ENCODE data around the gene NES. TPM values are rescaled to one million over a fixed set of nuclear protein-coding genes. Genes with fewer than 3 reads are reported as not detected.
A peak's percentile ranks its signal among the peaks of the same experiment; 100 is the strongest.

The NES gene
- total RNA-seq, result not detected in 2 replicates

GRCh38 chr1:156676820-156677615 lies at the start of gene NES:
TSS of gene NES (minus strand) at chr1:156677407. CDS start at chr1:156677264, 143 bp downstream.
- Mint-ChIP-seq H3K27me3 (ENCODE audit: low read depth) (peaks cover 79% of the 10 kb centered on the region), H3K36me3 (ENCODE audit: low read depth) (no peaks in the 10 kb centered on the region), H3K4me1 (ENCODE audit: low read depth) (peaks cover 8% of the 10 kb centered on the region), H3K4me3 (ENCODE audit: low read depth) (no peak within 1 kb of the TSS), H3K9me3 (no peaks in the 10 kb centered on the region), H3K27ac (no peak within 1 kb of the TSS)
- intact Hi-C loops (cut with micrococcal nuclease), result no loop called here
- no peak for DNase-seq (ENCODE audit: low spot score)

DNA sequence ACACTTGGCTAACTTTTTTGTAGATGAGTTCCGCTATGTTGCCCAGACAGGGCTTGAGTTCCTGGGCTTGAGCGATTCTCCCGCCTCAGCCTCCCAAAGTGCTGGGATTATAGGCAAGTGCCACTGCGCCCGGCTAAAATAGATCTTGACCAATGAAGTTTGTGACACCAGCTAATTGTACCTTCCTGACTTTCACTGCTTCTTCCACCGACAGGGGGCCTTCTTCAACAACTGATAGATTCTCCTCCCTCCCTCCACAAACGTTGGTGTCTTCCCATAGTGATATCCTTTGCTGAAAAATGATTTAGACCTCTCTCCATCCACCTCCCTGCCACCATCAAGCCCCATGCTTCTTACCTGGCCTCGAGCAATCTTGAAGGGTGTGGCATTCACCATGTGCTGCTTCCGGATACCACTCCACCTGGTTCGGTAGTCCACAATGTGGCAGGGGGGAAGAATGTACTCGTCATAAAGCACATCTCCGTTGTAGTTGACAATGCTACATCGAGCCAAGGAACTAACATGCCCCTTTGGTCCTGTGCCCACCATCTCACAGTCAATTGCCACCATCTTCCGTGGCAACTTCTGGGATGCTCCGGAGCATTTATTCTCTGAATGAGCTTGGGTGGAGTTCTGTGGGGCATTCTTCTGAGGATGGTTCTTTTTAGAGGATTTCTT lies 49.5 kb upstream of the NES start:
- Mint-ChIP-seq H3K4me1 (ENCODE audit: low read depth) (peaks cover 28% of the 10 kb centered on the region), H3K27me3 (ENCODE audit: low read depth) (no peaks in the 10 kb centered on the region), H3K4me3 (ENCODE audit: low read depth) (no peak overlapping the region), H3K36me3 (ENCODE audit: low read depth) (peaks cover 29% of the 10 kb centered on the region), H3K27ac (no peak overlapping the region), H3K9me3 (no peaks in the 10 kb centered on the region)
- peak; percentile 40 for DNase-seq (ENCODE audit: low spot score)
- intact Hi-C loops (cut with micrococcal nuclease), result loop anchor here (1.0 to 5.0 kb wide), 4 partner anchors 19 to 166 kb away; partner anchors contain the start of gene PEAR1

GRCh38 chr1:156725683-156726280 lies 48.6 kb upstream of the NES start:
- peak; percentile 72 for DNase-seq (ENCODE audit: low spot score)
- no peaks in the 10 kb centered on the region for H3K27me3 Mint-ChIP-seq (ENCODE audit: low read depth)
- H3K4me1 Mint-ChIP-seq (ENCODE audit: low read depth), result peaks cover 29% of the 10 kb centered on the region
- no peak overlapping the region for H3K4me3 Mint-ChIP-seq (ENCODE audit: low read depth)
- H3K27ac Mint-ChIP-seq, result no peak overlapping the region
- intact Hi-C loops (cut with micrococcal nuclease), result loop anchor here (1.0 to 5.0 kb wide), 4 partner anchors 18 to 167 kb away; partner anchors contain the start of gene PEAR1
- H3K36me3 Mint-ChIP-seq (ENCODE audit: low read depth), result peaks cover 34% of the 10 kb centered on the region
- H3K9me3 Mint-ChIP-seq, result no peaks in the 10 kb centered on the region

- H3K36me3 Mint-ChIP-seq (ENCODE audit: low read depth), result peaks cover 43% of the 10 kb centered on the region
- intact Hi-C loops (cut with micrococcal nuclease), result no loop called here
- peak overlapping the region; percentile 50 for H3K27ac Mint-ChIP-seq
- H3K27me3 Mint-ChIP-seq (ENCODE audit: low read depth), result no peaks in the 10 kb centered on the region
- H3K4me3 Mint-ChIP-seq (ENCODE audit: low read depth), result no peak overlapping the region
- H3K4me1 Mint-ChIP-seq (ENCODE audit: low read depth), result peaks cover 16% of the 10 kb centered on the region
- DNase-seq (ENCODE audit: low spot score), result no peak
- no peaks in the 10 kb centered on the region for H3K9me3 Mint-ChIP-seq
Observed at GRCh38 chr1:156721535-156721934, 44.3 kb upstream of the NES start.

DNA sequence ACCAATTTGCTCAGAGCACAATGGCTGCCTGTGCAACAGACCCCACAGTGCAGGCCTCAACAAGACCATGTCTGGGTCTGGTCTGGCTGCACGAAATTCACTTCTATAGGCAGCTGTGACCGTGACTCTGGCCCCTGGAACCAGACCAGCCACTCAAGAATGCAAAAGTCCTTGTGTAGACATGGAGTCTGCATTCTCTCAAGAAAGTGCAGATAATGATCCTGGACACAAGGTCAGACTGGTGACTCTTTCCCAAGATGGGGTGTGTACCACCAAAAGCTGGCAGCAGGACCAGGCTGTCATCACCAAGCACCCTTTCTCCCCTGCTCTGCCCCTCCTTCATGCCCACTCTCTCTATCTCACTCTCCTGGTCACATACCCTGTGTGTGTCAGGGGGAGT lies 43.9 kb upstream of the NES start:
- H3K4me1 Mint-ChIP-seq (ENCODE audit: low read depth), result peaks cover 16% of the 10 kb centered on the region
- peak overlapping the region; percentile 50 for H3K27ac Mint-ChIP-seq
- no peaks in the 10 kb centered on the region for H3K9me3 Mint-ChIP-seq
- intact Hi-C loops (cut with micrococcal nuclease), result no loop called here
- DNase-seq (ENCODE audit: low spot score), result no peak
- no peak overlapping the region for H3K4me3 Mint-ChIP-seq (ENCODE audit: low read depth)
- H3K36me3 Mint-ChIP-seq (ENCODE audit: low read depth), result peaks cover 45% of the 10 kb centered on the region
- no peaks in the 10 kb centered on the region for H3K27me3 Mint-ChIP-seq (ENCODE audit: low read depth)

- no peaks in the 10 kb centered on the region for H3K27me3 Mint-ChIP-seq (ENCODE audit: low read depth)
- peaks cover 36% of the 10 kb centered on the region for H3K36me3 Mint-ChIP-seq (ENCODE audit: low read depth)
Observed at GRCh38 chr1:156717351-156717750, 40.1 kb upstream of the NES start.

DNA sequence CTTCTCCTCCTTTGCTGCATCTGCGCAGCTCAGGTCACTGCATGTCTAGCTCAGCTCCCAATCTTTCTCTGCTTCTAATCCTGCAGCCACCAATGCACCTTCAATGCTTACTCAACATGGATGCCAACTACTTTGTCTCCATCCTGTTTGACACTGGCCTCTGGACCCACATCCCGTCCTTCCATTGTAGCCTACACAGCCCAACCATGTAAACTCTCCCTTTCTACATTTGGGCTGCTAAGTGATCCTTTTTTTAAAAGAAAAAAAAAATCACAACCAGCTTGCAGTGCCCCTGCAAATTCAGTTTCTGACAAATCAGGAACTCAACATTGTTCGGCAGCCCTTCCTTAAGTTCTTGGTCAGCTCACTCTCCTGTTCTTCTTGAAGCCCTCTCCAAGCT lies 37.6 kb upstream of the NES start:
- no peak overlapping the region for H3K4me3 Mint-ChIP-seq (ENCODE audit: low read depth)
- no peaks in the 10 kb centered on the region for H3K27me3 Mint-ChIP-seq (ENCODE audit: low read depth)
- peaks cover 15% of the 10 kb centered on the region for H3K36me3 Mint-ChIP-seq (ENCODE audit: low read depth)
- intact Hi-C loops (cut with micrococcal nuclease), result no loop called here
- DNase-seq (ENCODE audit: low spot score), result no peak
- no peaks in the 10 kb centered on the region for H3K9me3 Mint-ChIP-seq
- H3K4me1 Mint-ChIP-seq (ENCODE audit: low read depth), result no peaks in the 10 kb centered on the region
- no peak overlapping the region for H3K27ac Mint-ChIP-seq

More at GRCh38 chr1:156717351-156717750, 40.1 kb upstream of the NES start:
- DNase-seq (ENCODE audit: low spot score), result no peak
- intact Hi-C loops (cut with micrococcal nuclease), result no loop called here
- Mint-ChIP-seq H3K9me3 (no peaks in the 10 kb centered on the region), H3K4me1 (ENCODE audit: low read depth) (peaks cover 4% of the 10 kb centered on the region), H3K4me3 (ENCODE audit: low read depth) (no peak overlapping the region), H3K27ac (no peak overlapping the region)

DNA sequence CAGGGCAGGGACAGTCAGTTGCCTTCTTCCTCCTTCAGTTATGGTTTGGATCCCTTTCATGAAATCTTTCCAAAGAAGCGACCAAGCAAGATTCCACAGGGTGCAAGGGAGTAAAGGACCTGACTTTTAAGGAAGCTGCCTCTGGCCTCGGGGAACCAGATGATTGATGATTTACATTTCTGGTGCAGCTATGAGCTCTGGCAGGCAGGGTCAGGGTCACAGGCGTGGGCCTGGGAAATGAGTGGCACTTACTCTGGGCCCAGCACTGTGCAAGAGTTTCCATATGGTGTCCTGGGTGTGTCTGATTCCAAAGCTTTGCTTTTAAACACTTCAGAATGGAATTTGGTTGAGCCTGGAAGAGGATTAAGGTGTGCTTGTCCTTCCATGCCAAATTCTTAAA lies 35.4 kb upstream of the NES start:
- no peak for DNase-seq (ENCODE audit: low spot score)
- no peaks in the 10 kb centered on the region for H3K9me3 Mint-ChIP-seq
- no peak overlapping the region for H3K27ac Mint-ChIP-seq
- intact Hi-C loops (cut with micrococcal nuclease), result no loop called here
- peaks cover 14% of the 10 kb centered on the region for H3K36me3 Mint-ChIP-seq (ENCODE audit: low read depth)
- peaks cover 10% of the 10 kb centered on the region for H3K27me3 Mint-ChIP-seq (ENCODE audit: low read depth)
- H3K4me3 Mint-ChIP-seq (ENCODE audit: low read depth), result no peak overlapping the region
- no peaks in the 10 kb centered on the region for H3K4me1 Mint-ChIP-seq (ENCODE audit: low read depth)

DNA sequence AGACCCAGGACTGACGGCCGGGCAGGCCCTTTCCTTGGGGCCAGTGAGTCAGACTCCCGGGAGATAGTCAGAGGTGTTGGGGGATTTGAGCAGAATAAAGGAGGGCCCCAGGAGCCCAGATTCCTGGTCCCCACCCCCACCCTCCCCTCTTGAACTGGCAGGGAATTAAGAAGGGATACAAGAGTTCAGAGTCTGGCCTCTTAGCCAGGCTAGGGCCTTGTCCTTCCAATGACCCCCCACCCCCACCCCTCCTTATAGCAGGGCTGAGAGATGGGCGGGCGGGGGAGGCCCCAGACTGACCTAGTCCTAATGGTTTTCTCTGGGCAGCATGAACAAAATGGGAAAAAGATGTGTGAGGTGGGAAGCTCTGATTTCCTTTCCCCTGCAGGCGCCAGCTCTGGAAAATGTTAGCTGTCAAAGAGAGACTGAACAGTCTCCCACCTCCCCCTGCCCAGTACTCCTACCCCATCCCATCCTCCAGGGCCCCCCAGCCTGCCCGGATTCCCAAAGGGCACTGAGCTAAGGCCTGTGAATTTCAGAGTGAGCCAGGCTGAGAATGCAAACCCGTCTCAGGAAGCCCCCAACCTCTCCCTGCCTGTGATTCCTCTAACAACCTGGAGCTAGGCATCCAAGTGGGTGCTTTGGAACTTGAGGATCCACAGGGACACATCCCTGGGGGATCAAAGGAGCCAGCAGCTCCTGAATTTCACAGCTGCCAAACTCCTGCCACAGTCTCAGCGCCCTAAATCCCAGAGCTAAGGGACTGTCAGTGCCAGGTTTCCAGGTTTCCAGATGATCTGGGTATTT lies 34.0 kb upstream of the NES start:
- Mint-ChIP-seq H3K27me3 (ENCODE audit: low read depth) (peaks cover 19% of the 10 kb centered on the region), H3K9me3 (no peaks in the 10 kb centered on the region), H3K36me3 (ENCODE audit: low read depth) (peaks cover 8% of the 10 kb centered on the region), H3K4me3 (ENCODE audit: low read depth) (no peak overlapping the region), H3K27ac (no peak overlapping the region), H3K4me1 (ENCODE audit: low read depth) (no peaks in the 10 kb centered on the region)
- no peak for DNase-seq (ENCODE audit: low spot score)
- intact Hi-C loops (cut with micrococcal nuclease), result no loop called here

DNA sequence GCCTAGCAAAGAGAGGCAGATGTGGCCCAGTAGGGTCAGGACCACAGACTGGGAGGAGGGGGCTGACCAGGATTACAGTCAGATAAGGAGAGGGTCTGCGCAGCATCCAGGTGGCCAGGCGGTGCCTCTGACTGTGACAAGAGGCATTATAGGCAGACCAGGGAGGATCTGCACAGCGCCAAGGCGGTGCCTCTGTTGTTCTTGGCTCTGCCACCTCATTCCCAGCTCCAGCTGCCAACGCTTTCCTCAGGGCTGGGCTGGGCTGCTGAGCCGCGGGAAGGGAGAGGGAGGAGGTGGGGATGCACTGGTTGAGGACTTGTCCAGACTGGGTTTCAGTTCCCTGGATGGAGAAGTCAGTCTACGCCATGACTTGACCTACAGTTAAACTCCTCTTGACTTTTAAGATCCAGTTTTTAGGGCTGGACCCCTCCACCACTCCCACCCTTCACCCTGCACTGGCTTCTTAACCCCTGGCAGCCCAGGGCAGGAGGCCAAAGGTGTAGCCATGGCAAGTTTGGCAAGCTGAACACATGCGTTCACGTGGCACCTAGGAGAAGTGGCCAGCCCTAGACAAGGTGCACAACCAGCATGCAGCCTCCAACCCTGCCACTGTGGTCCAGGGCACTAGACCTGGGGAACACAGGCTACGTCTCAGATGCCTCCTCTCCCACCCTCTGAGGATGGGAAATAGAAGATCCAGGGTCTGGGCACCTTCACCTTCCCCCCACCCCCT lies 32.7 kb upstream of the NES start:
- Mint-ChIP-seq H3K27ac (no peak overlapping the region), H3K27me3 (ENCODE audit: low read depth) (peaks cover 31% of the 10 kb centered on the region), H3K36me3 (ENCODE audit: low read depth) (no peaks in the 10 kb centered on the region), H3K4me3 (ENCODE audit: low read depth) (no peak overlapping the region), H3K9me3 (no peaks in the 10 kb centered on the region), H3K4me1 (ENCODE audit: low read depth) (peaks cover 9% of the 10 kb centered on the region)
- intact Hi-C loops (cut with micrococcal nuclease), result no loop called here
- DNase-seq (ENCODE audit: low spot score), result no peak

DNA sequence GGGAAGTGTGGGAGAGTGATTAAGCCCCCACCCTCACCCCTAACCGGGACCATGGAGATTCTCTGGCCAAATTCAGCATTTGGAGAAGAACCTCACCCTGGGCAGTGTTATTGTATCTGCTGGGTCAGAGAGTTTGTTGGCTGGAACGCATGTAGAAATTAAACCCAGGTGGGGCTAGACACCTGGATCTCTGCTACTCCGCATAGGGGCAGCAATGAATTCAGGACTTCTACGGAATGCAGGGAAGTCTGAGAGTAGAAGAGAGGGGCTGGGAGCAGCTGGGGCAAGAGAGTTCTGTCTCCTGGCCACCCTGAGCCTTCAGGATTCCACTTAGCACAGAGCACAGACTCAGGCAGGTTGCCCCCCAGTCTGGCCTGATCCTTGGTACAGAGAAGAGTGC lies 31.8 kb upstream of the NES start:
- Mint-ChIP-seq H3K27me3 (ENCODE audit: low read depth) (peaks cover 37% of the 10 kb centered on the region), H3K4me1 (ENCODE audit: low read depth) (peaks cover 13% of the 10 kb centered on the region), H3K4me3 (ENCODE audit: low read depth) (no peak overlapping the region), H3K9me3 (no peaks in the 10 kb centered on the region), H3K36me3 (ENCODE audit: low read depth) (no peaks in the 10 kb centered on the region), H3K27ac (no peak overlapping the region)
- intact Hi-C loops (cut with micrococcal nuclease), result no loop called here
- no peak for DNase-seq (ENCODE audit: low spot score)

DNA sequence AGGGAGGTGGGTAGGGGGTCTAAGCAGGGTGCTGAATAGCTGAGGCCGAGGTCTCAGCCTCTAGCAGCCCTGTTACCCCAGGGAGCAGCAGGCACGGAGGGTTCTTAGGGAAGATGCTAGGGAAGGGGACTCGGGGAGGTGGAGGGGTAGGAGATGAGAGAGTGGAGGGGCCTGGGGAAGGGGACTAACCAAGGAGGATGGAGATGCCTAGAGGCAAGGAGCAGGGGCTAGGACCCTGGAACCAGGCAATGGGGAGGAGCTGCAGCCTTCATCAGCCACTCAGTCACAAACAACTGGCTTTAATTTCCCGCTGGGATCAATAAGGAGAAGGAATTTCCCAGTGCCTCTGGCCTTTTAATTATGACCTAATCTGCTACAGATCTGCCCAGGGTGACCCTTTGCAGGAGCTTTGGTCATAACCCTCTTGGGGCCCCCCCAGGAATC lies 31.0 kb upstream of the NES start:
- H3K27me3 Mint-ChIP-seq (ENCODE audit: low read depth), result peaks cover 45% of the 10 kb centered on the region
- peaks cover 13% of the 10 kb centered on the region for H3K4me1 Mint-ChIP-seq (ENCODE audit: low read depth)
- intact Hi-C loops (cut with micrococcal nuclease), result no loop called here
- no peak overlapping the region for H3K27ac Mint-ChIP-seq
- no peak overlapping the region for H3K4me3 Mint-ChIP-seq (ENCODE audit: low read depth)
- no peaks in the 10 kb centered on the region for H3K9me3 Mint-ChIP-seq
- no peak for DNase-seq (ENCODE audit: low spot score)
- H3K36me3 Mint-ChIP-seq (ENCODE audit: low read depth), result no peaks in the 10 kb centered on the region

All from activated T-helper 2 cell treated with anti-CD3 and anti-CD28 coated beads, Interferon-gamma antibody, Interleukin-2, Interleukin-4, amounts not matched to agents 10 μg/mL and 5 μg/mL and 100 μg/mL, durations not matched to agents 14 hours and 24 hours and 36 hours (primary cell).